GM21526 (cell line): ENCODE results near the gene PGGHG.

Experiments used
- ATAC-seq: cut with Tn5 transposase; IDR thresholded peaks from one replicate; pipeline ENCODE4 v1.9.1; 2021; ENCODE audit warnings: moderate library complexity; ENCODE audit not compliant: unreplicated experiment, low FRiP score

Gene PGGHG

GRCh38 chr11:288478-289397 is at the start of gene PGGHG:
PGGHG (plus strand) TSS chr11:289126; CDS start chr11:289817, 691 bp downstream.
- no peak for ATAC-seq

- ATAC-seq = no peak
Measured at GRCh38 chr11:240315-240714, 48.6 kb upstream of the PGGHG start.

- no peak for ATAC-seq
Measured at GRCh38 chr11:241634-242033, 47.3 kb upstream of the PGGHG start.

GRCh38 chr11:244376-244775 is 44.5 kb upstream of the PGGHG start:
- ATAC-seq = no peak

DNA sequence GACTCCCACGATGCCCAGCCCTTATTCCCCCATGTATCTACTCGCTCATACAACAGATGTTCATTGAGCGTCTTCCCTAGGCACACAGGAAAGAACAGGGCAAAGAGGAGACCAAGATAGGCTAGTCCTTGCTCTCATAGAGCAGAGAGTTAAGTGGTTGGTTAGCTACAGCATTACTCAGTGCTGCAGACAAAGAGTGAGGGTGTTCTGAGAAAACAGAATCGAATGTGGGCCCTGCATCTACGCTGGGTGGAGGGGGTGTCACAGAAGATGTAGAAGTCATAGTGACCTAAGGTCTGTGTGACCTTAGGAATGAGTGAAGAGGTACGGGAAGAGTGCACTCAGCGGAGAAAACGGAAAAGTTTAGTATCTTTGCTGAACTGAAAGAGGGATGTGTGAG is 39.9 kb upstream of the PGGHG start:
- no peak for ATAC-seq

GRCh38 chr11:250274-250673 is 38.7 kb upstream of the PGGHG start:
- no peak for ATAC-seq

GRCh38 chr11:250740-251299 is 38.1 kb upstream of the PGGHG start:
- ATAC-seq = no peak

DNA sequence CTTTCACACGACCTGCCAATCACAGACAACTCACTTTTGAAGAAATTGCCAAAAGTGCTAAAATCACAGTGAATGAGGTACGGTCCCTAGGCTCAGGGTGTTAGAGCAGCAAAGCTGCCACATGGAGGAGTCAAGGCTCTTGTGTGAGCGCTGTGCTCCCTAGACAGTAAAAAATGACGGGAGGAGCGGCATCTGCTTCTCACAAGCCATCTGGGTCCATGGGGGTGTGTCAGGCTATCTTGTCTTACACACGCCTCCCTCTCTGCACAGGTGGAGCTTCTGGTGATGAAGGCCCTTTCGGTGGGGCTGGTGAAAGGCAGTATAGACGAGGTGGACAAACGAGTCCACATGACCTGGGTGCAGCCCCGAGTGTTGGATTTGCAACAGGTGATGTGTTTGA is 37.4 kb upstream of the PGGHG start:
- no peak for ATAC-seq

DNA sequence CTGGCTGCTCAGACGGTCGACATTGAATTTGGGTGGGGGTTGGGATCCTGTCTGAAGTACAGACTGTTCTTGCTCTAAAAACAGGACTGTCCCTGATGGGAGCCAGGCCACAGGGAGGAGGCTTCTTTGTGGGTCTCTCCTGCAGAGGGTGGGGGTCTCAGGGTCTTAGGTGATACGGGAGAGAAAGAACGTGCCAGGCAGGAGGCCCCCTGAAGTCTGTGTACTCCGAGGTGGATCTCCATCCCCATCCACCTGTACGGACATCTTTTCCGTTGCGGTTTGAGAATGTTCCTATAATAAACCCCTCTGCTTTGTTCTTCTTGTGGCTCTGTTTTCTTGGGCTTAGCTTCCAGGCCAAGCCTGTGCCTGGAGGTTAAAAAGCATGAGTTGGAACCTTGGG is 36.3 kb upstream of the PGGHG start:
- ATAC-seq = no peak

DNA sequence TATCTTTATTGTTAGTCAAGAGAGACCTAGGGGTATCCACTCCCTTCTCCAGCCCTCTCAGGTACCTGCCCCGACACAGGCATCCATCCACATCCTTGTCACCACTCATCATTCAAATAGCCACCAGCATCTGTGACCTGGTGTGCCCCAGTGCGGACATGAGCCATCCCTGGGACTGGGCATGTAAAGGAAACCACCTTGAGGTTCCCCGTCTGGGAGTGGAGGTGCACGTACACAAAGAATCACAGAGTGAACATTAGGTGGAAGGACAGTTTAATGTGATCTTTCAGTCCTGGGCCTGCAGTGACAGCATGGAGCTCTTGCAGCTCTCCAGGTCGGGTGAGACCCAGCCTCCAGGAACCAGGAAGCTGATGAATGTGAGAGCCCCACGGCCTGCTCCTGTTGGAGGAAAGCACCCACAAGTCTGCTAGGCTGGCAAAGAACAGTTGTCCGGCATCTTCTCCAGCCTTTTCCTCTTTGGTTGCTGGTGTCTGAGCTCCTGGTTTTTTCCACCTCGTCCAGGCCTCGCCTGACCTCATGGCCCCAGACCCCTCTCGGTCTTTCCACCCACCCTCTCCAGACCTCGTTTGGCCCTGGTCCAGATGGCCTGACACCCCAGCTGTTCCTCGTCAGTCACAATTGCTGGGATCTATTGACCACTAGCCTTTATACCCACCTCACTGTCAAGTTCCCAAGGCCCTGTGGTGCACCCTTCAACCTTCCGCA is 35.6 kb upstream of the PGGHG start:
- no peak for ATAC-seq

DNA sequence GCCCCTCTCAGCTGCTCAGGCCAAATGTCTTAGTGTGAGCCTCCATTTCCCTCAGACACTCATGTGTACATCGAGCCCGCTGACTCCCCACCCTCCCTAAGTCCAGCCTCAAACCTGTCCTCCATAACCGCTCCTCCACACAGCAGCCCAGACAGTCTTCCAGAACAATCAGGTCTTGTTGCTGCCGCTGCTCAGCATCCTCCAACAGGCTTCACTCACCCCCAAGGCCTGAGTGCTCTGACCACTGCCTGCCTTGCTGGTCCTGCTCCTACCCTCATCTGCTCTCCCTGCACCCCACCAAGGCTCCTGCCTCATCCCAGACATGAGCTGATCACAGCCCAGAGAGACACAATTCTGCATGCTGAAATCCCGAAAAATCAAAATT is 35.0 kb upstream of the PGGHG start:
- ATAC-seq = no peak

- ATAC-seq = no peak
Measured at GRCh38 chr11:255176-255575, 33.8 kb upstream of the PGGHG start.

GRCh38 chr11:255816-256215 is 33.1 kb upstream of the PGGHG start:
- no peak for ATAC-seq

- no peak for ATAC-seq
Measured at GRCh38 chr11:256952-257737, 31.8 kb upstream of the PGGHG start.

- ATAC-seq = no peak
Measured at GRCh38 chr11:257766-258493, 31.0 kb upstream of the PGGHG start.

GRCh38 chr11:259413-259812 is 29.5 kb upstream of the PGGHG start:
- ATAC-seq = no peak

DNA sequence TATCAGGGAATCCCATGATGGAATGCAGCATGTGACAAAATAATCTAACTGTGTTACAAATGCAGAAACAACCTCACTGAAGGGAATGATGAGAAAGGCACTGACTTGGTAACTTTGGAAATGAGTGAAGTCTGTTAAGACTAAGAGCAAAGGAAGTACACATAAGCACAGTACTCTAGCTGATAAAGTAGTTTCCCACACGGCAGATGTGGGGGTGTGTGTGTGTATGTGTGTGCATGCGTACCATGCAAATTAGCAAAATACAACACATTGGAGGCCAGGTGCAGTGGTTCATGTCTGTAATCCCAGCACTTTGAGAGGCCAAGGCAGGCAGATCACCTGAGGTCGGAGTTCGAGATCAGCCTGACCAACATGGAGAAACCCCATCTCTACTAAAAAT is 27.3 kb upstream of the PGGHG start:
- ATAC-seq = no peak

DNA sequence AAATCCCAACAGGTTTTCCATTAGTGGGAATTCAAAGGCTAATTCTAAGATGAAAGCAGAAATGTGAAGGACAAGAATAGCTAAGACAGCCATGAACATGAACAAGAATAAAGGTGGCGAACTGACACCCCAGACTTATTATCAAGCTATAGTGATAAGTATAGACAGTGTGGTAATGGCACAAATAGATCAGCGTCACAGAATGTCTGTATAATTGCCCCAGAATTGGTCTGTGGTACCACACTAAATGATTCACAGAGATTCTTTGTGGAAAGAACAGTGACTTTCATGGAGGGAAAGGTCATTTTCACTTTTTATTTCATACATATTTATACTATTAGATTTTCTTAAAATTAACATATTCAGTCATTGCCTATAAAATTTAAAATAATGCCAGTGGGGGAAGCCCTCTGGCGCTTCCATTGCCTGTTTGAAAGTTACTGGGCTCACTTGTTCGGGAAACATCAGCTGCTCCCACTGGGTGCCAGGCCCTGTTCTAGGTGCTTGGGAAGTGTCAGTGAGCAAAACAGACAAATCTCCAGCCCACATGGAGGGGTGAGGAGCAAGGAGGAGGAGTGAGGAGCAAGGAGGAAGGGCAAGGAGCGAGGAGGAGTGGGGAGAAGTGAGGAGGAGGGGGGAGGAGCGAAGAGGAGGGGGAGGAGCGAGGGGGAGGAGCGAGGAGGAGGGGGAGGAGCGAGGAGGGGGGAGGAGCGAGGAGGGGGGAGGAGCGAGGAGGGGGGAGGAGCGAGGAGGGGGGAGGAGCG is 22.1 kb upstream of the PGGHG start:
- ATAC-seq = no peak

GRCh38 chr11:267491-267994 is 21.4 kb upstream of the PGGHG start:
- ATAC-seq = no peak
